ENCODE results near the gene RASA1. TPM values are rescaled to one million over a fixed set of nuclear protein-coding genes. Genes with fewer than 3 reads are reported as not detected.

Gene RASA1
- total RNA-seq (2021; ENCODE audit: unreplicated experiment) (23.9 TPM), Bru-seq, nascent RNA (percentile 89 among the genes with signal in this experiment), BruChase-seq, experiment 1, labeled RNA remaining after a 6-hour chase (percentile 74 among the genes with signal in this experiment), BruChase-seq, experiment 2, labeled RNA remaining after a 2-hour chase (percentile 76 among the genes with signal in this experiment)
- polyA plus RNA-seq (2012): 12.5 and 14.8 TPM in 2 replicates
- long read RNA-seq, transcript RASA1-201 (25 exons, 3,752 nt): major isoform, 26 of 36 reads
- long read RNA-seq, partial matches to known transcripts: 3 of 36 reads
- long read RNA-seq, other reads (novel, unspliced or antisense): 7 of 36 reads

GRCh38 chr5:87267574-87268125 is at the start of gene RASA1:
TSS of gene RASA1 (plus strand) at chr5:87267883. CDS start at chr5:87268452, 569 bp downstream.
- H2AFZ ChIP-seq (ENCODE audit: low read depth, low read length, poor library complexity, severe bottlenecking): no peak within 1 kb of the TSS
- peak; percentile 5 for TF ChIP-seq TCF7L2 (IDR thresholded peaks at IDR 0.05; ENCODE audit: borderline replicate concordance, extremely low read depth, insufficient read depth, insufficient read length)
- no peak for TF ChIP-seq CEBPB (IDR thresholded peaks at IDR 0.05; ENCODE audit: low read depth)
- no peak for TF ChIP-seq JUND (IDR thresholded peaks at IDR 0.05)
- TF ChIP-seq EZH2 (IDR thresholded peaks at IDR 0.05): no peak
- no peak; the same call in 1 of the 2 replicates for TF ChIP-seq ELF1 (IDR thresholded peaks at IDR 0.05; ENCODE audit: borderline replicate concordance, low read depth)
- peak; percentile 30; the same call in 1 of the 2 replicates for TF ChIP-seq RAD21 (IDR thresholded peaks at IDR 0.05; ENCODE audit: low read depth)
- peak; percentile 99 for TF ChIP-seq EGR1 (IDR thresholded peaks at IDR 0.05; ENCODE audit: low read depth)
- peak; percentile 88 for TF ChIP-seq SIN3A (IDR thresholded peaks at IDR 0.05; ENCODE audit: low read depth)
- peak; percentile 5 for TF ChIP-seq YY1 (IDR thresholded peaks at IDR 0.05; ENCODE audit: extremely low read depth, insufficient replicate concordance, low read depth, low read length)
- TF ChIP-seq ZNF274 (IDR thresholded peaks at IDR 0.05; ENCODE audit: low read depth, low read length): no peak
- no peak for TF ChIP-seq REST (IDR thresholded peaks at IDR 0.05; ENCODE audit: low read depth)
- TF ChIP-seq, protein P1, sequence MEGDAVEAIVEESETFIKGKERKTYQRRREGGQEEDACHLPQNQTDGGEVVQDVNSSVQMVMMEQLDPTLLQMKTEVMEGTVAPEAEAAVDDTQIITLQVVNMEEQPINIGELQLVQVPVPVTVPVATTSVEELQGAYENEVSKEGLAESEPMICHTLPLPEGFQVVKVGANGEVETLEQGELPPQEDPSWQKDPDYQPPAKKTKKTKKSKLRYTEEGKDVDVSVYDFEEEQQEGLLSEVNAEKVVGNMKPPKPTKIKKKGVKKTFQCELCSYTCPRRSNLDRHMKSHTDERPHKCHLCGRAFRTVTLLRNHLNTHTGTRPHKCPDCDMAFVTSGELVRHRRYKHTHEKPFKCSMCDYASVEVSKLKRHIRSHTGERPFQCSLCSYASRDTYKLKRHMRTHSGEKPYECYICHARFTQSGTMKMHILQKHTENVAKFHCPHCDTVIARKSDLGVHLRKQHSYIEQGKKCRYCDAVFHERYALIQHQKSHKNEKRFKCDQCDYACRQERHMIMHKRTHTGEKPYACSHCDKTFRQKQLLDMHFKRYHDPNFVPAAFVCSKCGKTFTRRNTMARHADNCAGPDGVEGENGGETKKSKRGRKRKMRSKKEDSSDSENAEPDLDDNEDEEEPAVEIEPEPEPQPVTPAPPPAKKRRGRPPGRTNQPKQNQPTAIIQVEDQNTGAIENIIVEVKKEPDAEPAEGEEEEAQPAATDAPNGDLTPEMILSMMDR (IDR thresholded peaks at IDR 0.05 in 2 of 3, conservative IDR thresholded peaks at IDR 0.05 in 1 of 3; ENCODE audit: borderline replicate concordance in 1 of 3, insufficient read depth in 1 of 3, low read depth in 2 of 3, low read length in 2 of 3): no peak
- TF ChIP-seq POLR2AphosphoS5 (IDR thresholded peaks at IDR 0.05; ENCODE audit: low read depth, low read length): peak; percentile 99
- TF ChIP-seq ZFX (IDR thresholded peaks at IDR 0.05): no peak
- TF ChIP-seq ZBTB33 (IDR thresholded peaks at IDR 0.05; ENCODE audit: extremely low read depth, insufficient replicate concordance, low read length): no peak
- TF ChIP-seq ATF3 (IDR thresholded peaks at IDR 0.05): no peak
- no peak for TF ChIP-seq EZH2phosphoT487 (IDR thresholded peaks at IDR 0.05; ENCODE audit: borderline replicate concordance)
- peak; percentile 68 for TF ChIP-seq POLR2A (IDR thresholded peaks at IDR 0.05; ENCODE audit: borderline replicate concordance, extremely low read depth, insufficient read depth, insufficient read length)

More at GRCh38 chr5:87267574-87268125, at the start of gene RASA1:
- Histone ChIP-seq H3K4me2 (ENCODE audit: low read length) (peak within 1 kb of the TSS; percentile 73), H3K4me1 (ENCODE audit: control insufficient read depth in 1 of 2, insufficient read depth in 2 of 2, low read length in 2 of 2) (peaks cover 5 to 16% of the 10 kb centered on the region in 2 experiments; a peak in 3 of 4 replicates), H3K4me3 (replicated peaks in 1 of 2; ENCODE audit: low read depth in 1 of 2, low read length in 2 of 2) (peak within 1 kb of the TSS; percentile 72 to 86), H3K9me2 (ENCODE audit: insufficient read depth) (no peaks in the 10 kb centered on the region), H3K79me2 (ENCODE audit: insufficient read depth, low read length) (peaks cover 43% of the 10 kb centered on the region), H3K9ac (ENCODE audit: low read length) (peak within 1 kb of the TSS; percentile 76), H4K20me1 (ENCODE audit: insufficient read depth) (no peaks in the 10 kb centered on the region), H3K9me3 (ENCODE audit: control insufficient read depth in 1 of 2, insufficient read depth in 1 of 2, low read depth in 1 of 2, low read length in 2 of 2) (no peaks in the 10 kb centered on the region), H3K27me3 (ENCODE audit: insufficient read depth, low read length) (no peaks in the 10 kb centered on the region), H3K27ac (ENCODE audit: low read depth, low read length) (peak within 1 kb of the TSS; percentile 90), H3K36me3 (ENCODE audit: control insufficient read depth in 1 of 2, insufficient read depth in 2 of 2, low read length in 2 of 2) (no peaks in the 10 kb centered on the region)
- POLR2A ChIA-PET: interaction anchor here (0.6 to 1.4 kb wide), 7 partner anchors 11 to 1408 kb away, joined by 3 to 4 read pairs (median 3); no protein-coding TSS in a partner anchor
- CTCF ChIA-PET: interaction anchor here (0.9 kb wide), 1 partner anchor 15 kb away, joined by 3 read pairs; no protein-coding TSS in a partner anchor
- RAD21 ChIA-PET (ENCODE audit: low non-redundant PET in 1 of 2, low total read pairs in 2 of 2, uncharacterized antibody in 2 of 2, unreplicated experiment in 2 of 2): no interaction called here
- intact Hi-C loops (cut with micrococcal nuclease): loop anchor here (5.0 kb wide), 1 partner anchor 145 kb away; no protein-coding TSS in a partner anchor
- peak; percentile 81 for ATAC-seq
- BruUV-seq (replicated peaks): no TSS peak
- DNase-seq (ENCODE audit: low read depth, low spot score): peak; percentile 90

Data from HCT116 (cell line).